Measurements from ENCODE around the gene BIRC2.

GRCh38 chr11:102328748-102329147 lies 18.3 kb upstream of the BIRC2 start:
- TF ChIP-seq GABPA (IDR thresholded peaks at IDR 0.05; ENCODE audit: low read depth), result no peak
- TF ChIP-seq, protein P1, sequence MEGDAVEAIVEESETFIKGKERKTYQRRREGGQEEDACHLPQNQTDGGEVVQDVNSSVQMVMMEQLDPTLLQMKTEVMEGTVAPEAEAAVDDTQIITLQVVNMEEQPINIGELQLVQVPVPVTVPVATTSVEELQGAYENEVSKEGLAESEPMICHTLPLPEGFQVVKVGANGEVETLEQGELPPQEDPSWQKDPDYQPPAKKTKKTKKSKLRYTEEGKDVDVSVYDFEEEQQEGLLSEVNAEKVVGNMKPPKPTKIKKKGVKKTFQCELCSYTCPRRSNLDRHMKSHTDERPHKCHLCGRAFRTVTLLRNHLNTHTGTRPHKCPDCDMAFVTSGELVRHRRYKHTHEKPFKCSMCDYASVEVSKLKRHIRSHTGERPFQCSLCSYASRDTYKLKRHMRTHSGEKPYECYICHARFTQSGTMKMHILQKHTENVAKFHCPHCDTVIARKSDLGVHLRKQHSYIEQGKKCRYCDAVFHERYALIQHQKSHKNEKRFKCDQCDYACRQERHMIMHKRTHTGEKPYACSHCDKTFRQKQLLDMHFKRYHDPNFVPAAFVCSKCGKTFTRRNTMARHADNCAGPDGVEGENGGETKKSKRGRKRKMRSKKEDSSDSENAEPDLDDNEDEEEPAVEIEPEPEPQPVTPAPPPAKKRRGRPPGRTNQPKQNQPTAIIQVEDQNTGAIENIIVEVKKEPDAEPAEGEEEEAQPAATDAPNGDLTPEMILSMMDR (IDR thresholded peaks at IDR 0.05; ENCODE audit: insufficient read depth, low read length), result no peak
